HepG2 (cell line): ENCODE data around the gene SMIM13. TPM values are rescaled to one million over a fixed set of nuclear protein-coding genes. Genes with fewer than 3 reads are reported as not detected.

Experiments used
- CEBPG ChIP-seq: IDR thresholded peaks from 2 replicates; pipeline ENCODE4 v1.6.1; 2016
- CREM ChIP-seq, 2 experiments: sonication (generic) in 1 of 2; formaldehyde crosslinking in 1 of 2; IDR thresholded peaks; 2 replicates each; pipeline versions ENCODE4 v1.4.0 to v1.6.1; 2016 to 2020; ENCODE audit warnings: antibody characterized with exemption in 1 of 2, mild to moderate bottlenecking in 1 of 2, missing genetic modification reagents in 1 of 2
- KLF6 ChIP-seq: IDR thresholded peaks from 2 replicates; pipeline ENCODE4 v1.8.0; 2016; ENCODE audit warnings: missing biosample characterization, missing genetic modification reagents
- MAF1 ChIP-seq: sonication (generic); formaldehyde crosslinking; IDR thresholded peaks from 2 replicates; pipeline ENCODE4 v1.5.0; 2020; ENCODE audit warnings: missing genetic modification reagents, borderline replicate concordance
- MED8 ChIP-seq: sonication (generic); formaldehyde crosslinking; IDR thresholded peaks from 2 replicates; pipeline ENCODE4 v1.8.1; 2023; ENCODE audit warnings: mild to moderate bottlenecking, missing genetic modification reagents; ENCODE audit not compliant: insufficient replicate concordance
- MTF1 ChIP-seq: sonication (generic); formaldehyde crosslinking; IDR thresholded peaks from 2 replicates; pipeline ENCODE4 v1.5.0; 2020; ENCODE audit warnings: missing genetic modification reagents
- PHF5A ChIP-seq: IDR thresholded peaks from one replicate; pipeline ENCODE4 v1.6.1; 2018; ENCODE audit warnings: low read depth, missing genetic modification reagents; ENCODE audit not compliant: unreplicated experiment
- SNAPC4 ChIP-seq: sonication (generic); formaldehyde crosslinking; IDR thresholded peaks from 2 replicates; pipeline ENCODE4 v1.4.0; 2020; ENCODE audit warnings: mild to moderate bottlenecking, missing genetic modification reagents
- ZBED4 ChIP-seq: sonication (generic); formaldehyde crosslinking; IDR thresholded peaks from 2 replicates; pipeline ENCODE4 v1.4.0; 2020; ENCODE audit warnings: missing genetic modification reagents, borderline replicate concordance
- ZFP1 ChIP-seq: IDR thresholded peaks from 2 replicates; pipeline ENCODE4 v1.6.1; 2016
- ZNF142 ChIP-seq: sonication (generic); formaldehyde crosslinking; IDR thresholded peaks from 2 replicates; pipeline ENCODE4 v1.4.0; 2020; ENCODE audit warnings: missing genetic modification reagents
- ZNF276 ChIP-seq: sonication (generic); formaldehyde crosslinking; IDR thresholded peaks from 2 replicates; pipeline ENCODE4 v1.4.0; 2020; ENCODE audit warnings: mild to moderate bottlenecking, low read depth, missing genetic modification reagents
- ZNF766 ChIP-seq: sonication (generic); formaldehyde crosslinking; IDR thresholded peaks from 2 replicates; pipeline ENCODE4 v1.5.0; 2020; ENCODE audit warnings: missing genetic modification reagents, borderline replicate concordance
- polyA plus RNA-seq, 8 experiments: library from polyadenylated mRNA; depleted of rRNA in 3 of 8; stranded (reverse) in 7 of 8; unstranded in 1 of 8; fragments of >200 nt; fragmentation: Illumina TruSeq in 4 of 8; extraction: Trizol in 4 of 8; gene quantifications; 2 replicates each; pipeline versions ENCODE4 v1.2.1 to v1.2.3, GENCODE V29; 2011 to 2016; ENCODE audit warnings: low read depth in 4 of 8, missing spikeins in 1 of 8, mixed read lengths in 1 of 8; ENCODE audit not compliant: insufficient read depth in 1 of 8
- total RNA-seq, 5 experiments: library from RNA; depleted of rRNA; stranded (reverse); fragments of >200 nt; fragmentation: Illumina TruSeq; extraction: Trizol; gene quantifications; 2 replicates each; pipeline ENCODE4 v1.2.3, GENCODE V29; 2016; ENCODE audit warnings: low read depth in 1 of 5

The SMIM13 gene
- total and polyA plus RNA-seq, 2 of the 13 experiments (the other 11 are each of a cell fraction or from before 2014, with no cell fraction given): 2.7 to 10.2 TPM

GRCh38 chr6:11094941-11095340 lies 1.3 kb downstream of the SMIM13 start (continued):
- TF ChIP-seq ZNF142 (CRISPR knock-in tag): no peak
- TF ChIP-seq MAF1 (CRISPR knock-in tag): no peak
- TF ChIP-seq CEBPG (CRISPR knock-in tag): no peak
- no peak for TF ChIP-seq ZNF766 (CRISPR knock-in tag)
- no peak for TF ChIP-seq SNAPC4 (CRISPR knock-in tag)
- no peak for TF ChIP-seq CREM (IDR thresholded peaks at IDR 0.05)
- TF ChIP-seq CREM (CRISPR knock-in tag; IDR thresholded peaks at IDR 0.05): no peak
- TF ChIP-seq MED8 (CRISPR knock-in tag): no peak
- 0 out of 2 replicates have a peak, but pooled peaks have one; percentile 14 for TF ChIP-seq MTF1
- TF ChIP-seq ZNF276 (CRISPR knock-in tag): no peak
- TF ChIP-seq ZFP1 (CRISPR knock-in tag): no peak
- TF ChIP-seq KLF6 (CRISPR knock-in tag): 0 out of 2 replicates have a peak, but pooled peaks have one; percentile 5
- TF ChIP-seq PHF5A (CRISPR knock-in tag): no peak
- 0 out of 2 replicates have a peak, but pooled peaks have one; percentile 15 for TF ChIP-seq ZBED4 (CRISPR knock-in tag)
